OCI-LY1 (cell line): ENCODE data around the gene PRPF18.

ENCODE experiments used
- H2AFZ ChIP-seq: fragments of 200-600 bp; sonication (generic), shearing (Covaris generic); 2 replicates; pipeline ENCODE4 v1.6.0; 2014; ENCODE audit warnings: antibody characterized with exemption, mild to moderate bottlenecking, low read length
- H3F3A ChIP-seq: fragments of 200-600 bp; sonication (generic), shearing (Covaris generic); 2 replicates; pipeline ENCODE4 v1.6.0; 2014; ENCODE audit warnings: mild to moderate bottlenecking, antibody characterized with exemption, low read length, moderate library complexity; ENCODE audit not compliant: insufficient read depth
- H3K27ac ChIP-seq: fragments of 200-600 bp; sonication (generic); 2 replicates; pipeline ENCODE4 v1.5.1; 2014; ENCODE audit warnings: low read length, mixed run types, mild to moderate bottlenecking, low read depth; ENCODE audit not compliant: poor library complexity, severe bottlenecking
- H3K27me3 ChIP-seq: fragments of 200-600 bp; sonication (generic); 2 replicates; pipeline ENCODE4 v1.6.0; 2014; ENCODE audit warnings: antibody characterized with exemption, mild to moderate bottlenecking, low read length, moderate library complexity; ENCODE audit not compliant: insufficient read depth
- H3K36me3 ChIP-seq: fragments of 200-600 bp; sonication (generic); 2 replicates; pipeline ENCODE4 v1.6.1; 2014; ENCODE audit warnings: mild to moderate bottlenecking, antibody characterized with exemption, low read length, moderate library complexity, mixed read lengths; ENCODE audit not compliant: insufficient read depth
- H3K4me1 ChIP-seq: fragments of 200-600 bp; sonication (generic); 2 replicates; pipeline ENCODE4 v1.5.1; 2014; ENCODE audit warnings: mild to moderate bottlenecking, low read length, moderate library complexity; ENCODE audit not compliant: insufficient read depth, severe bottlenecking
- H3K4me2 ChIP-seq: fragments of 200-600 bp; sonication (generic), shearing (Covaris generic); 2 replicates; pipeline ENCODE4 v1.6.1; 2014; ENCODE audit warnings: low read length
- H3K4me3 ChIP-seq: fragments of 200-600 bp; sonication (generic); 2 replicates; pipeline ENCODE4 v1.5.1; 2014; ENCODE audit warnings: low read length, low read depth, mild to moderate bottlenecking, mixed read lengths; ENCODE audit not compliant: poor library complexity, severe bottlenecking
- H3K79me2 ChIP-seq: fragments of 200-600 bp; shearing (Covaris generic); 2 replicates; pipeline ENCODE4 v1.6.1; 2016; ENCODE audit warnings: mixed run types, low read length, mixed read lengths; ENCODE audit not compliant: insufficient read depth
- H3K9ac ChIP-seq: fragments of 200-600 bp; sonication (generic), shearing (Covaris generic); 2 replicates; pipeline ENCODE4 v1.6.1; 2014; ENCODE audit warnings: mild to moderate bottlenecking, low read length, mixed read lengths
- H3K9me2 ChIP-seq: fragments of 200-600 bp; sonication (generic), shearing (Covaris generic); 2 replicates; pipeline ENCODE4 v1.6.1; 2014; ENCODE audit warnings: low read depth, mild to moderate bottlenecking, low read length, mixed read lengths
- H3K9me3 ChIP-seq: fragments of 200-600 bp; shearing (Covaris generic); 2 replicates; pipeline ENCODE4 v1.6.1; 2014; ENCODE audit warnings: low read length, mixed read lengths
- H4K20me1 ChIP-seq: fragments of 200-600 bp; sonication (generic), shearing (Covaris generic); 2 replicates; pipeline ENCODE4 v1.6.0; 2016; ENCODE audit warnings: mild to moderate bottlenecking, low read length; ENCODE audit not compliant: insufficient read depth
- CTCF ChIP-seq: fragments of 200-600 bp; sonication (generic), shearing (Covaris generic); IDR thresholded peaks from 2 replicates; pipeline ENCODE4 v1.5.1; 2017; ENCODE audit warnings: mild to moderate bottlenecking, antibody characterized with exemption, low read length, moderate library complexity, mixed read lengths
- EZH2 ChIP-seq: fragments of 200-600 bp; sonication (generic), shearing (Covaris generic); IDR thresholded peaks from 2 replicates; pipeline ENCODE4 v1.8.0; 2017; ENCODE audit warnings: borderline replicate concordance, mixed run types, mild to moderate bottlenecking, antibody characterized with exemption, low read length, moderate library complexity, mixed read lengths

Gene PRPF18

GRCh38 chr10:13637303-13637856, 50.6 kb downstream of the PRPF18 start:
- Histone ChIP-seq H3K36me3 (peaks cover 7% of the 10 kb centered on the region; the same call in 1 of the 2 replicates), H3F3A (no peaks in the 10 kb centered on the region), H3K9ac (no peak overlapping the region), H3K9me2 (no peaks in the 10 kb centered on the region), H3K27me3 (no peaks in the 10 kb centered on the region), H3K9me3 (peaks cover 3% of the 10 kb centered on the region; the same call in 1 of the 2 replicates), H3K4me2 (no peak overlapping the region), H2AFZ (no peak overlapping the region), H3K27ac (no peak overlapping the region), H3K4me3 (no peak overlapping the region), H3K79me2 (no peaks in the 10 kb centered on the region), H4K20me1 (no peaks in the 10 kb centered on the region), H3K4me1 (peaks cover 1% of the 10 kb centered on the region)
- TF ChIP-seq EZH2: no peak
- TF ChIP-seq CTCF: no peak

- Histone ChIP-seq H3K4me2 (no peak overlapping the region), H3K9me2 (no peaks in the 10 kb centered on the region), H3K27me3 (no peaks in the 10 kb centered on the region), H3K79me2 (no peaks in the 10 kb centered on the region), H2AFZ (no peak overlapping the region), H3K36me3 (peaks cover 7% of the 10 kb centered on the region; the same call in 1 of the 2 replicates), H3K9me3 (peaks cover 3% of the 10 kb centered on the region; the same call in 1 of the 2 replicates), H3K4me3 (no peak overlapping the region), H3F3A (no peaks in the 10 kb centered on the region), H4K20me1 (no peaks in the 10 kb centered on the region), H3K4me1 (no peaks in the 10 kb centered on the region), H3K9ac (no peak overlapping the region), H3K27ac (no peak overlapping the region)
- no peak for TF ChIP-seq CTCF
- TF ChIP-seq EZH2: no peak
Measured at GRCh38 chr10:13637894-13638293, 51.1 kb downstream of the PRPF18 start.

GRCh38 chr10:13642293-13642692, 55.5 kb downstream of the PRPF18 start:
- TF ChIP-seq CTCF: no peak
- TF ChIP-seq EZH2: no peak
- Histone ChIP-seq H3K36me3 (peaks cover 7% of the 10 kb centered on the region), H3K4me2 (no peak overlapping the region), H2AFZ (no peak overlapping the region), H3K9ac (no peak overlapping the region), H3K79me2 (no peaks in the 10 kb centered on the region), H3F3A (no peaks in the 10 kb centered on the region), H4K20me1 (no peaks in the 10 kb centered on the region), H3K4me3 (no peak overlapping the region), H3K9me3 (peaks cover 3% of the 10 kb centered on the region; the same call in 1 of the 2 replicates), H3K27me3 (no peaks in the 10 kb centered on the region), H3K9me2 (no peaks in the 10 kb centered on the region), H3K4me1 (no peaks in the 10 kb centered on the region), H3K27ac (no peak overlapping the region)
